Mononuclear cell (primary cell): ENCODE measurements around the gene PEF1. TPM values are rescaled to one million over a fixed set of nuclear protein-coding genes. Genes with fewer than 3 reads are reported as not detected.

Experiments used
- H3K27me3 ChIP-seq: 2 replicates; pipeline ENCODE4 v1.6.0; 2011; ENCODE audit warnings: low read length, control low read depth; ENCODE audit not compliant: insufficient read depth
- H3K4me1 ChIP-seq: 2 replicates; pipeline ENCODE4 v1.5.1; 2011; ENCODE audit warnings: mild to moderate bottlenecking, low read length, control low read depth; ENCODE audit not compliant: insufficient read depth
- H3K4me3 ChIP-seq: 2 replicates; pipeline ENCODE4 v1.5.1; 2011; ENCODE audit warnings: mild to moderate bottlenecking, low read length, moderate library complexity
- H3K9me3 ChIP-seq: 2 replicates; pipeline ENCODE4 v1.5.1; 2011; ENCODE audit warnings: low read depth, mild to moderate bottlenecking, control low read depth, low read length
- total RNA-seq: library from RNA; depleted of rRNA; stranded (reverse); fragments of >200 nt; gene quantifications from one replicate; pipeline ENCODE4 v1.2.3, GENCODE V29; 2012

Gene PEF1
- total RNA-seq, 1 donor: 34.2 TPM

GRCh38 chr1:31653717-31654473 is 9.2 kb upstream of the PEF1 start:
- H3K4me3 ChIP-seq: no peak overlapping the region

GRCh38 chr1:31652891-31653499 is 8.3 kb upstream of the PEF1 start:
- Histone ChIP-seq H3K9me3 (no peaks in the 10 kb centered on the region), H3K4me1 (peaks cover 11% of the 10 kb centered on the region), H3K27me3 (no peaks in the 10 kb centered on the region), H3K4me3 (no peak overlapping the region)

More at GRCh38 chr1:31653717-31654473, 9.2 kb upstream of the PEF1 start:
- Histone ChIP-seq H3K27me3 (no peaks in the 10 kb centered on the region), H3K4me1 (peaks cover 20% of the 10 kb centered on the region), H3K9me3 (no peaks in the 10 kb centered on the region)

- Histone ChIP-seq H3K27me3 (no peaks in the 10 kb centered on the region), H3K4me1 (peaks cover 4% of the 10 kb centered on the region), H3K4me3 (no peak overlapping the region), H3K9me3 (no peaks in the 10 kb centered on the region)
Measured at GRCh38 chr1:31651766-31652165, 7.1 kb upstream of the PEF1 start.

GRCh38 chr1:31651089-31651420 is 6.4 kb upstream of the PEF1 start:
- Histone ChIP-seq H3K4me3 (no peak overlapping the region), H3K27me3 (no peaks in the 10 kb centered on the region), H3K9me3 (no peaks in the 10 kb centered on the region), H3K4me1 (peaks cover 1% of the 10 kb centered on the region)

- no peak overlapping the region for H3K4me3 ChIP-seq
- H3K27me3 ChIP-seq: no peaks in the 10 kb centered on the region
- H3K4me1 ChIP-seq: peaks cover 8% of the 10 kb centered on the region
- H3K9me3 ChIP-seq: no peaks in the 10 kb centered on the region
Measured at GRCh38 chr1:31650161-31651088, 5.7 kb upstream of the PEF1 start.

GRCh38 chr1:31648641-31649357 is 4.1 kb upstream of the PEF1 start:
- H3K27me3 ChIP-seq: no peaks in the 10 kb centered on the region

GRCh38 chr1:31648190-31648589 is 3.5 kb upstream of the PEF1 start:
- H3K27me3 ChIP-seq: no peaks in the 10 kb centered on the region
- peaks cover 21% of the 10 kb centered on the region for H3K4me1 ChIP-seq
- H3K9me3 ChIP-seq: no peaks in the 10 kb centered on the region
- H3K4me3 ChIP-seq: no peak overlapping the region

More at GRCh38 chr1:31648641-31649357, 4.1 kb upstream of the PEF1 start:
- Histone ChIP-seq H3K9me3 (no peaks in the 10 kb centered on the region), H3K4me3 (no peak overlapping the region), H3K4me1 (peaks cover 15% of the 10 kb centered on the region)

- H3K4me1 ChIP-seq: peaks cover 24% of the 10 kb centered on the region
- H3K9me3 ChIP-seq: no peaks in the 10 kb centered on the region
- H3K4me3 ChIP-seq: no peak overlapping the region
- no peaks in the 10 kb centered on the region for H3K27me3 ChIP-seq
Measured at GRCh38 chr1:31647106-31647505, 2.4 kb upstream of the PEF1 start.

- H3K4me3 ChIP-seq: no peak overlapping the region
- H3K27me3 ChIP-seq: no peaks in the 10 kb centered on the region
Measured at GRCh38 chr1:31646259-31646960, 1.7 kb upstream of the PEF1 start.

GRCh38 chr1:31645274-31645568 is 545 bp upstream of the PEF1 start:
- Histone ChIP-seq H3K4me3 (peak overlapping the region; percentile 84), H3K9me3 (no peaks in the 10 kb centered on the region), H3K4me1 (peaks cover 37% of the 10 kb centered on the region), H3K27me3 (no peaks in the 10 kb centered on the region)

More at GRCh38 chr1:31646259-31646960, 1.7 kb upstream of the PEF1 start:
- peaks cover 26% of the 10 kb centered on the region for H3K4me1 ChIP-seq
- no peaks in the 10 kb centered on the region for H3K9me3 ChIP-seq

- Histone ChIP-seq H3K4me1 (peaks cover 49% of the 10 kb centered on the region), H3K27me3 (no peaks in the 10 kb centered on the region), H3K4me3 (peak overlapping the region; percentile 84), H3K9me3 (no peaks in the 10 kb centered on the region)
Measured at GRCh38 chr1:31643976-31644559, 608 bp downstream of the PEF1 start.

- no peaks in the 10 kb centered on the region for H3K27me3 ChIP-seq
- peaks cover 61% of the 10 kb centered on the region for H3K4me1 ChIP-seq
- H3K4me3 ChIP-seq: no peak overlapping the region
Measured at GRCh38 chr1:31642897-31643296, 1.8 kb downstream of the PEF1 start.

GRCh38 chr1:31642366-31642765 is 2.3 kb downstream of the PEF1 start:
- H3K4me3 ChIP-seq: no peak overlapping the region
- H3K4me1 ChIP-seq: peaks cover 62% of the 10 kb centered on the region
- H3K27me3 ChIP-seq: no peaks in the 10 kb centered on the region
- no peaks in the 10 kb centered on the region for H3K9me3 ChIP-seq

More at GRCh38 chr1:31642897-31643296, 1.8 kb downstream of the PEF1 start:
- no peaks in the 10 kb centered on the region for H3K9me3 ChIP-seq

- H3K9me3 ChIP-seq: no peaks in the 10 kb centered on the region
- H3K4me1 ChIP-seq: peaks cover 60% of the 10 kb centered on the region
- H3K4me3 ChIP-seq: no peak overlapping the region
- no peaks in the 10 kb centered on the region for H3K27me3 ChIP-seq
Measured at GRCh38 chr1:31640964-31641363, 3.7 kb downstream of the PEF1 start.
